Astrocyte (in vitro differentiated cells and primary cell): ENCODE measurements around the gene PPRC1. TPM values are rescaled to one million over a fixed set of nuclear protein-coding genes. Genes with fewer than 3 reads are reported as not detected.

ENCODE experiments used
- DNase-seq: peaks from one replicate; pipeline ENCODE4 v3.0.0-alpha.2; 2010; ENCODE audit warnings: low read depth
- FAIRE-seq: peaks from 2 replicates; lab custom pipeline; 2011; peaks lifted over from hg19 to GRCh38; lab: Jason Lieb, UNC
- H2AFZ ChIP-seq: 2 replicates; pipeline ENCODE4 v1.6.0; 2012; ENCODE audit warnings: low read depth, low read length, inconsistent platforms
- H3K27ac ChIP-seq: 2 replicates; pipeline ENCODE4 v1.5.1; 2011; ENCODE audit warnings: low read depth, low read length, inconsistent platforms
- H3K27me3 ChIP-seq: 2 replicates; pipeline ENCODE4 v1.6.0; 2011; ENCODE audit warnings: low read length, inconsistent platforms; ENCODE audit not compliant: insufficient read depth
- H3K36me3 ChIP-seq: 2 replicates; pipeline ENCODE4 v1.5.1; 2011; ENCODE audit warnings: low read length, inconsistent platforms; ENCODE audit not compliant: insufficient read depth
- H3K4me1 ChIP-seq: 2 replicates; pipeline ENCODE4 v1.5.1; 2011; ENCODE audit warnings: low read length, inconsistent platforms; ENCODE audit not compliant: insufficient read depth
- H3K4me2 ChIP-seq: 2 replicates; pipeline ENCODE4 v1.6.0; 2012; ENCODE audit warnings: low read length, inconsistent platforms
- H3K4me3 ChIP-seq: 2 replicates; pipeline ENCODE4 v1.5.1; 2011; ENCODE audit warnings: low read depth, mild to moderate bottlenecking, low read length, inconsistent platforms; ENCODE audit not compliant: insufficient read depth
- H3K79me2 ChIP-seq: 2 replicates; pipeline ENCODE4 v1.6.0; 2012; ENCODE audit warnings: mild to moderate bottlenecking, low read length, inconsistent platforms; ENCODE audit not compliant: insufficient read depth
- H3K9ac ChIP-seq: 2 replicates; pipeline ENCODE4 v1.6.0; 2012; ENCODE audit warnings: mild to moderate bottlenecking, low read length, inconsistent platforms
- H3K9me3 ChIP-seq: 2 replicates; pipeline ENCODE4 v1.5.1; 2012; ENCODE audit warnings: low read depth, mild to moderate bottlenecking, low read length, inconsistent platforms; ENCODE audit not compliant: insufficient read depth
- H4K20me1 ChIP-seq: 2 replicates; pipeline ENCODE4 v1.6.0; 2012; ENCODE audit warnings: low read length, inconsistent platforms; ENCODE audit not compliant: insufficient read depth
- H3K27ac Mint-ChIP-seq: one replicate; pipeline ENCODE4 v1.8.0; 2021; ENCODE audit warnings: mild to moderate bottlenecking, mixed read lengths; ENCODE audit not compliant: unreplicated experiment
- H3K27me3 Mint-ChIP-seq: one replicate; pipeline ENCODE4 v1.8.0; 2021; ENCODE audit warnings: low read depth, mixed read lengths; ENCODE audit not compliant: unreplicated experiment
- H3K36me3 Mint-ChIP-seq: one replicate; pipeline ENCODE4 v1.8.0; 2021; ENCODE audit warnings: low read depth, mixed read lengths; ENCODE audit not compliant: unreplicated experiment
- H3K4me1 Mint-ChIP-seq: one replicate; pipeline ENCODE4 v1.8.0; 2021; ENCODE audit warnings: low read depth, mixed read lengths; ENCODE audit not compliant: unreplicated experiment
- H3K4me3 Mint-ChIP-seq: one replicate; pipeline ENCODE4 v1.8.0; 2021; ENCODE audit warnings: mild to moderate bottlenecking, moderate library complexity, mixed read lengths; ENCODE audit not compliant: unreplicated experiment
- H3K9me3 Mint-ChIP-seq: one replicate; pipeline ENCODE4 v1.8.0; 2021; ENCODE audit warnings: mild to moderate bottlenecking, mixed read lengths; ENCODE audit not compliant: unreplicated experiment
- EZH2 ChIP-seq: IDR thresholded peaks from 2 replicates; pipeline ENCODE4 v1.6.1; 2012; ENCODE audit warnings: mild to moderate bottlenecking, low read length, inconsistent platforms; ENCODE audit not compliant: insufficient read depth
- total RNA-seq: library from RNA; stranded (reverse); gene quantifications from 2 replicates; pipeline ENCODE4 v1.2.1, GENCODE V29; 2021
- TF ChIP-seq, protein P1 (sequence below): IDR thresholded peaks from 2 replicates; pipeline ENCODE4 v1.5.1; 2011; ENCODE audit warnings: low read depth, mild to moderate bottlenecking, inconsistent platforms, low read length, moderate library complexity; ENCODE audit not compliant: insufficient read depth

The PPRC1 gene
- total RNA-seq, 1 donor from 2014 or later, result 56.9 TPM

DNA sequence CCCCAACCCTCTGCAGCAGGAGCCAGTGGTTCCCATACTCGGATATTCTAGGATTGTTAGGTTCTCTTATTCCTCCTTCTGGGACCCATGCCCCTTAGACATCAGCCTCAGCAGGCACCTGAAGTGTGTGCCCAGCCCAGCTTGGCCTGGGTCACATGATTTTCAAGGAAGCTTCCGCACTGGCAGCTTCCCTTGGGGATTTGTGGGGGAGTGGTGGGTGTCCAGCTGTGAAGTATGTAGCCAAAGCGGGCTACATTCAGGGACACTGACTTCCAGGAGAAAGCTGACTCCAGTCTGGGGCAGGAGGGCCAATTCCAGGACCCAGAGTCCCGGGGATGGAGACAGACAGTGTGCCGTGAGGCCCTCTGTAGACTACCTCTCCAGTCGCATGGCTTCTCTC is 14.0 kb upstream of the PPRC1 start:
- Histone ChIP-seq H3K9me3 (no peaks in the 10 kb centered on the region), H3K27ac (peak overlapping the region; percentile 15), H2AFZ (no peak overlapping the region), H3K79me2 (peaks cover 57% of the 10 kb centered on the region), H3K4me2 (peak overlapping the region; percentile 99), H3K4me1 (peaks cover 56% of the 10 kb centered on the region), H4K20me1 (peaks cover 10% of the 10 kb centered on the region), H3K4me3 (peak overlapping the region; percentile 66), H3K9ac (peak overlapping the region; percentile 89), H3K36me3 (no peaks in the 10 kb centered on the region), H3K27me3 (no peaks in the 10 kb centered on the region)
- Mint-ChIP-seq H3K4me3 (peak overlapping the region; percentile 91), H3K4me1 (peaks cover 46% of the 10 kb centered on the region), H3K27me3 (no peaks in the 10 kb centered on the region), H3K9me3 (no peaks in the 10 kb centered on the region), H3K36me3 (no peaks in the 10 kb centered on the region), H3K27ac (peak overlapping the region; percentile 95)
- TF ChIP-seq, protein P1, sequence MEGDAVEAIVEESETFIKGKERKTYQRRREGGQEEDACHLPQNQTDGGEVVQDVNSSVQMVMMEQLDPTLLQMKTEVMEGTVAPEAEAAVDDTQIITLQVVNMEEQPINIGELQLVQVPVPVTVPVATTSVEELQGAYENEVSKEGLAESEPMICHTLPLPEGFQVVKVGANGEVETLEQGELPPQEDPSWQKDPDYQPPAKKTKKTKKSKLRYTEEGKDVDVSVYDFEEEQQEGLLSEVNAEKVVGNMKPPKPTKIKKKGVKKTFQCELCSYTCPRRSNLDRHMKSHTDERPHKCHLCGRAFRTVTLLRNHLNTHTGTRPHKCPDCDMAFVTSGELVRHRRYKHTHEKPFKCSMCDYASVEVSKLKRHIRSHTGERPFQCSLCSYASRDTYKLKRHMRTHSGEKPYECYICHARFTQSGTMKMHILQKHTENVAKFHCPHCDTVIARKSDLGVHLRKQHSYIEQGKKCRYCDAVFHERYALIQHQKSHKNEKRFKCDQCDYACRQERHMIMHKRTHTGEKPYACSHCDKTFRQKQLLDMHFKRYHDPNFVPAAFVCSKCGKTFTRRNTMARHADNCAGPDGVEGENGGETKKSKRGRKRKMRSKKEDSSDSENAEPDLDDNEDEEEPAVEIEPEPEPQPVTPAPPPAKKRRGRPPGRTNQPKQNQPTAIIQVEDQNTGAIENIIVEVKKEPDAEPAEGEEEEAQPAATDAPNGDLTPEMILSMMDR, result no peak
- no peak for TF ChIP-seq EZH2
- no peak for FAIRE-seq
- DNase-seq, result no peak

- TF ChIP-seq EZH2, result no peak
- TF ChIP-seq, protein P1, result no peak
- FAIRE-seq (no peak), DNase-seq (peak; percentile 58)
- Mint-ChIP-seq H3K9me3 (no peaks in the 10 kb centered on the region), H3K36me3 (no peaks in the 10 kb centered on the region), H3K27ac (peak overlapping the region; percentile 95), H3K4me1 (peaks cover 46% of the 10 kb centered on the region), H3K27me3 (no peaks in the 10 kb centered on the region), H3K4me3 (peak overlapping the region; percentile 91)
- no peaks in the 10 kb centered on the region for H3K9me3 ChIP-seq
- H2AFZ ChIP-seq, result peak overlapping the region; percentile 70
- H3K9ac ChIP-seq, result peak overlapping the region; percentile 89
- H3K36me3 ChIP-seq, result no peaks in the 10 kb centered on the region
- peak overlapping the region; percentile 99 for H3K4me2 ChIP-seq
- H3K4me3 ChIP-seq, result peak overlapping the region; percentile 66
- no peaks in the 10 kb centered on the region for H3K27me3 ChIP-seq
- H4K20me1 ChIP-seq, result peaks cover 6% of the 10 kb centered on the region
- peak overlapping the region; percentile 73 for H3K27ac ChIP-seq
- peaks cover 55% of the 10 kb centered on the region for H3K4me1 ChIP-seq
- peaks cover 52% of the 10 kb centered on the region for H3K79me2 ChIP-seq
Observed at GRCh38 chr10:102119417-102120141, 13.3 kb upstream of the PPRC1 start.
